Liver (tissue), 9 donors: ENCODE results near the gene IPO5. TPM values are rescaled to one million over a fixed set of nuclear protein-coding genes. Genes with fewer than 3 reads are reported as not detected.

Experiments used
- DNase-seq: peaks from one replicate; pipeline ENCODE4 v3.0.0-alpha.2; 2017; ENCODE audit warnings: low spot score
- H3K27ac ChIP-seq, 2 donors: one replicate each; pipeline ENCODE4 v1.7.0; 2013; ENCODE audit warnings: inconsistent platforms in 2 of 2, low read length in 2 of 2, control low read depth in 1 of 2, low read depth in 1 of 2, mild to moderate bottlenecking in 1 of 2
- H3K27me3 ChIP-seq, 4 donors: one replicate each; pipeline versions ENCODE4 v1.6.1 to v1.7.0; 2013; ENCODE audit warnings: low read length in 3 of 4, inconsistent platforms in 1 of 4, mild to moderate bottlenecking in 1 of 4, moderate library complexity in 1 of 4; ENCODE audit not compliant: control insufficient read depth in 4 of 4, insufficient read depth in 4 of 4
- H3K36me3 ChIP-seq, 4 donors: one replicate each; pipeline versions ENCODE4 v1.6.1 to v1.7.0; 2013; ENCODE audit warnings: low read length in 3 of 4, mild to moderate bottlenecking in 3 of 4, low read depth in 1 of 4, moderate library complexity in 1 of 4; ENCODE audit not compliant: control insufficient read depth in 4 of 4, insufficient read depth in 3 of 4
- H3K4me1 ChIP-seq, 4 donors: one replicate each; pipeline versions ENCODE4 v1.6.1 to v1.7.0; 2013; ENCODE audit warnings: low read length in 3 of 4, mild to moderate bottlenecking in 3 of 4, moderate library complexity in 1 of 4; ENCODE audit not compliant: control insufficient read depth in 4 of 4, insufficient read depth in 4 of 4
- H3K4me3 ChIP-seq, 3 donors: one replicate each; pipeline versions ENCODE4 v1.6.1 to v1.7.0; 2013; ENCODE audit warnings: low read length in 3 of 3, control low read depth in 1 of 3, low read depth in 1 of 3, mild to moderate bottlenecking in 1 of 3
- H3K9ac ChIP-seq, 2 donors: one replicate each; pipeline ENCODE4 v1.7.0; 2013; ENCODE audit warnings: low read length in 2 of 2, mild to moderate bottlenecking in 2 of 2, moderate library complexity in 2 of 2, control low read depth in 1 of 2, low read depth in 1 of 2
- H3K9me3 ChIP-seq, 4 donors: one replicate each; pipeline versions ENCODE4 v1.6.1 to v1.7.0; 2013; ENCODE audit warnings: low read length in 3 of 4; ENCODE audit not compliant: control insufficient read depth in 4 of 4
- CTCF ChIP-seq: fragments of 150-350 bp; IDR thresholded peaks from 2 replicates; pipeline ENCODE4 v1.5.1; 2017; ENCODE audit warnings: improper control_type of control experiment, low read depth, low read length; ENCODE audit not compliant: missing input control
- EGR1 ChIP-seq, 2 donors: IDR thresholded peaks; 2 replicates each; pipeline ENCODE4 v1.6.1; 2016 to 2018; ENCODE audit warnings: antibody characterized with exemption in 2 of 2, low read depth in 2 of 2
- FOXA1 ChIP-seq: IDR thresholded peaks from 2 replicates; pipeline ENCODE4 v1.6.1; 2016; ENCODE audit warnings: antibody characterized with exemption
- FOXA2 ChIP-seq: IDR thresholded peaks from 2 replicates; pipeline ENCODE4 v1.6.1; 2016; ENCODE audit warnings: antibody characterized with exemption
- GABPA ChIP-seq, 2 donors: IDR thresholded peaks in 1 of 2; conservative IDR thresholded peaks in 1 of 2; 2 replicates each; pipeline ENCODE4 v1.6.1; 2016; ENCODE audit warnings: antibody characterized with exemption in 2 of 2, mild to moderate bottlenecking in 1 of 2, moderate library complexity in 1 of 2
- HNF4A ChIP-seq, 2 donors: conservative IDR thresholded peaks; 2 replicates each; pipeline ENCODE4 v1.6.1; 2016; ENCODE audit warnings: antibody characterized with exemption in 2 of 2, mild to moderate bottlenecking in 2 of 2
- HNF4G ChIP-seq: IDR thresholded peaks from 2 replicates; pipeline ENCODE4 v1.6.1; 2016; ENCODE audit warnings: antibody characterized with exemption
- JUND ChIP-seq, 2 donors: IDR thresholded peaks; 2 replicates each; pipeline ENCODE4 v1.6.1; 2016; ENCODE audit warnings: antibody characterized with exemption in 2 of 2
- MAX ChIP-seq: IDR thresholded peaks from 2 replicates; pipeline ENCODE4 v1.6.1; 2016; ENCODE audit warnings: antibody characterized with exemption
- NR2F2 ChIP-seq: IDR thresholded peaks from 2 replicates; pipeline ENCODE4 v1.6.1; 2016; ENCODE audit warnings: antibody characterized with exemption
- RAD21 ChIP-seq, 2 donors: IDR thresholded peaks; 2 replicates each; pipeline ENCODE4 v1.6.1; 2016; ENCODE audit warnings: antibody characterized with exemption in 2 of 2, mild to moderate bottlenecking in 2 of 2
- REST ChIP-seq: IDR thresholded peaks from 2 replicates; pipeline ENCODE4 v1.6.1; 2016; ENCODE audit warnings: antibody characterized with exemption, mild to moderate bottlenecking
- RXRA ChIP-seq, 2 donors: IDR thresholded peaks; 2 replicates each; pipeline ENCODE4 v1.6.1; 2017 to 2018; ENCODE audit warnings: antibody characterized with exemption in 2 of 2, mild to moderate bottlenecking in 1 of 2
- SP1 ChIP-seq: IDR thresholded peaks from 2 replicates; pipeline ENCODE4 v1.6.1; 2018; ENCODE audit warnings: antibody characterized with exemption, mild to moderate bottlenecking
- TAF1 ChIP-seq: conservative IDR thresholded peaks from 2 replicates; pipeline ENCODE4 v1.6.1; 2016; ENCODE audit warnings: antibody characterized with exemption, mild to moderate bottlenecking
- YY1 ChIP-seq: IDR thresholded peaks from 2 replicates; pipeline ENCODE4 v1.6.1; 2016; ENCODE audit warnings: antibody characterized with exemption, mild to moderate bottlenecking
- WGBS: extraction: QIAGEN DNeasy Blood & Tissue Kit; methylation state at CpG from one replicate; pipeline ENCODE4 v1.1.7; 2013; 5-methylcytosine and 5-hydroxymethylcytosine counted together
- polyA plus RNA-seq, 2 donors: library from polyadenylated mRNA; stranded (reverse) in 1 of 2; unstranded in 1 of 2; fragments of 200-250 nt in 1 of 2; fragments of >200 nt in 1 of 2; fragmentation: Nextera tagmentation in 1 of 2; extraction: Ambion mirVana in 1 of 2; gene quantifications; one replicate each; pipeline versions ENCODE4 v1.2.1 to v1.2.3, GENCODE V29; 2013 to 2015
- total RNA-seq, 2 donors: library from RNA; depleted of rRNA; stranded (reverse); fragments of >200 nt; gene quantifications; one replicate each; pipeline ENCODE4 v1.2.3, GENCODE V29; 2014
- TF ChIP-seq, protein P1 (sequence below): IDR thresholded peaks from 2 replicates; pipeline ENCODE4 v1.6.1; 2016; ENCODE audit warnings: antibody characterized with exemption
- TF ChIP-seq, protein P2 (sequence below): IDR thresholded peaks from 2 replicates; pipeline ENCODE4 v1.6.1; 2016; ENCODE audit warnings: antibody characterized with exemption
- donor health status: healthy.
- donor health status: healthy.
- donor health status: healthy.
- donor health status: healthy.
- donor health status: healthy.

The IPO5 gene
- total and polyA plus RNA-seq, 4 donors = 19.2 to 92.8 (median 46.6) TPM

DNA sequence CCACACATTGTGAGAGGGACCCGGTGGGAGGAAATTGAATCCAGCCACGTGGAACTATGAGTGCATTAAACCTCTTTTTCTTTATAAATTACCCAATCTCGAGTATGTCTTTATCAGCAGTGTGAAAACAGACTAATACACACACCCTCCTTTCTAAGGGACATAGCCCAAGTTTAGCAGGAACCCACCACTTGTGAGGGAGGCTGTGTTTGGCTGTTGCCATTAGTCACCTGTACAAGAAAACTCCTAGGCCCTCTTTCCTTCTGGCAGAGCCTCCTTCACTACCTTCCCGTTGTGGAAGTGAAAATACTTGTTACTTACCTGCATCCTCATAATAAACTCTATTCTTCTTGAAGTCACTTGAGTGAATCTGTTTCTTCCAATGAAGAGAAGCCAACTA lies 113.2 kb downstream of the IPO5 start:
- Histone ChIP-seq H3K4me1 (no peaks in the 10 kb centered on the region), H3K9ac (no peak overlapping the region), H3K4me3 (no peak overlapping the region), H3K9me3 (no peaks in the 10 kb centered on the region), H3K27ac (no peak overlapping the region), H3K27me3 (no peaks in the 10 kb centered on the region), H3K36me3 (no peaks in the 10 kb centered on the region)
- TF ChIP-seq RAD21 (IDR thresholded peaks at IDR 0.05) = no peak
- TF ChIP-seq HNF4A (conservative IDR thresholded peaks at IDR 0.05) = no peak
- no peak for TF ChIP-seq CTCF
- TF ChIP-seq HNF4G = no peak
- no peak for TF ChIP-seq MAX
- TF ChIP-seq FOXA1 = no peak
- TF ChIP-seq RXRA (IDR thresholded peaks at IDR 0.05) = no peak
- TF ChIP-seq GABPA (IDR thresholded peaks at IDR 0.05 in 1 of 2, conservative IDR thresholded peaks at IDR 0.05 in 1 of 2) = no peak
- TF ChIP-seq REST = no peak
- DNase-seq = no peak
- WGBS = 81% methylated on average over 4 of the region's 4 CpGs

GRCh38 chr13:98068521-98068920 lies 115.0 kb downstream of the IPO5 start:
- Histone ChIP-seq H3K27ac (no peak overlapping the region), H3K36me3 (no peaks in the 10 kb centered on the region), H3K27me3 (no peaks in the 10 kb centered on the region), H3K4me3 (no peak overlapping the region), H3K4me1 (no peaks in the 10 kb centered on the region), H3K9me3 (no peaks in the 10 kb centered on the region), H3K9ac (no peak overlapping the region)
- no peak for TF ChIP-seq RAD21 (IDR thresholded peaks at IDR 0.05)
- TF ChIP-seq, protein P1, sequence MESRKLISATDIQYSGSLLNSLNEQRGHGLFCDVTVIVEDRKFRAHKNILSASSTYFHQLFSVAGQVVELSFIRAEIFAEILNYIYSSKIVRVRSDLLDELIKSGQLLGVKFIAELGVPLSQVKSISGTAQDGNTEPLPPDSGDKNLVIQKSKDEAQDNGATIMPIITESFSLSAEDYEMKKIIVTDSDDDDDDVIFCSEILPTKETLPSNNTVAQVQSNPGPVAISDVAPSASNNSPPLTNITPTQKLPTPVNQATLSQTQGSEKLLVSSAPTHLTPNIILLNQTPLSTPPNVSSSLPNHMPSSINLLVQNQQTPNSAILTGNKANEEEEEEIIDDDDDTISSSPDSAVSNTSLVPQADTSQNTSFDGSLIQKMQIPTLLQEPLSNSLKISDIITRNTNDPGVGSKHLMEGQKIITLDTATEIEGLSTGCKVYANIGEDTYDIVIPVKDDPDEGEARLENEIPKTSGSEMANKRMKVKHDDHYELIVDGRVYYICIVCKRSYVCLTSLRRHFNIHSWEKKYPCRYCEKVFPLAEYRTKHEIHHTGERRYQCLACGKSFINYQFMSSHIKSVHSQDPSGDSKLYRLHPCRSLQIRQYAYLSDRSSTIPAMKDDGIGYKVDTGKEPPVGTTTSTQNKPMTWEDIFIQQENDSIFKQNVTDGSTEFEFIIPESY = no peak
- TF ChIP-seq FOXA1 = no peak
- no peak for TF ChIP-seq YY1
- TF ChIP-seq HNF4G = no peak
- no peak for TF ChIP-seq JUND (IDR thresholded peaks at IDR 0.05)
- no peak for TF ChIP-seq MAX
- no peak for TF ChIP-seq RXRA (IDR thresholded peaks at IDR 0.05)
- TF ChIP-seq, protein P2, sequence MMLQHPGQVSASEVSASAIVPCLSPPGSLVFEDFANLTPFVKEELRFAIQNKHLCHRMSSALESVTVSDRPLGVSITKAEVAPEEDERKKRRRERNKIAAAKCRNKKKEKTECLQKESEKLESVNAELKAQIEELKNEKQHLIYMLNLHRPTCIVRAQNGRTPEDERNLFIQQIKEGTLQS = no peak
- TF ChIP-seq TAF1 = no peak
- no peak for TF ChIP-seq CTCF
- TF ChIP-seq SP1 = no peak
- TF ChIP-seq GABPA (IDR thresholded peaks at IDR 0.05 in 1 of 2, conservative IDR thresholded peaks at IDR 0.05 in 1 of 2) = no peak
- TF ChIP-seq FOXA2 = no peak
- no peak for TF ChIP-seq EGR1 (IDR thresholded peaks at IDR 0.05; ENCODE audit: low read depth in 2 of 2)
- no peak for TF ChIP-seq NR2F2
- TF ChIP-seq HNF4A (conservative IDR thresholded peaks at IDR 0.05) = no peak
- no peak for TF ChIP-seq REST
- WGBS = 65% methylated on average over 9 of the region's 9 CpGs
- no peak for DNase-seq
